BE2C (cell line): ENCODE results near the gene MYO5B.

Experiments used
- DNase-seq: peaks from one replicate; pipeline ENCODE4 v3.0.0-alpha.2; 2020
- H3K27me3 ChIP-seq: fragments of 250-450 bp; sonication (Bioruptor Pico); 2 replicates; pipeline ENCODE4 v1.5.1; 2020; ENCODE audit warnings: mild to moderate bottlenecking
- H3K36me3 ChIP-seq: fragments of 250-450 bp; sonication (Bioruptor Pico); 2 replicates; pipeline ENCODE4 v1.5.1; 2020; ENCODE audit warnings: mild to moderate bottlenecking
- H3K4me1 ChIP-seq: fragments of 250-450 bp; sonication (Bioruptor Pico); 2 replicates; pipeline ENCODE4 v1.5.1; 2020
- H3K4me3 ChIP-seq: 2 replicates; pipeline ENCODE4 v1.5.1; 2011; ENCODE audit warnings: low read depth, low read length
- H3K9me3 ChIP-seq: fragments of 250-450 bp; sonication (Bioruptor Pico); 2 replicates; pipeline ENCODE4 v1.5.1; 2020
- TF ChIP-seq, protein P1 (sequence below): IDR thresholded peaks from 2 replicates; pipeline ENCODE4 v1.5.1; 2012; ENCODE audit warnings: mild to moderate bottlenecking, low read depth, low read length

MYO5B gene

DNA sequence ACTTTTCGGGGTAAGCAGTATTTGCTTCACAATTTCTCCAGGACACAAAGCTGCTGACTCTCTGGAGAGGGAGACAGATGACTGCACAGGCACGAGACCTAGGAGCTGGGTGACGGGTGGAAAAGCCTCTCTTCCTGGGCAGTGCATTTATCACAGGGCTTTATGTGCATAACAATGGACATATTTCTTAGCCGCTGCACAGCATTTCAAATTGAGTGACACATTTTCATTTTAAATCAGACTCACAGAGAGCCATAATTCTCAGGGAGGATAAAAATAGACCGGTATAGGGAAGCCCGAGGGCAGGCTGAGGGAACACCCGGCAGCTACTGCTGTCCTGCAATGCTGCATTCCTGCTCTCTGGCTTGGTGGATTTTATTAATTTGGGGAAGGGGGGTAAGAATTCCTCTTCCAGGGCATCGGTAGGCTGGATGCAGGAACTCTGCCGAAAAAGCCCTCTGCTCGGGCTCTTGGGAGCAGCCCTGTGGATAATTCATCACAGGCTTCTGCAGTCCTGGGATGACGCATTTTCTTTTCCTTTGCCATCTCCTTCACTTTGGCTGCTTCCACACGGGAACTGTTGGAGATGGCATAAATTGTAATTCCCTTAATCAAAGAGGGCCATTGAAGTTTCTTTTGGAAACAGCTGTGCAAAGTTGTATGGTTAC lies 273.5 kb downstream of the MYO5B start:
- Histone ChIP-seq H3K9me3 (no peaks in the 10 kb centered on the region), H3K27me3 (no peaks in the 10 kb centered on the region), H3K36me3 (no peaks in the 10 kb centered on the region), H3K4me1 (no peaks in the 10 kb centered on the region), H3K4me3 (no peak overlapping the region)
- no peak for DNase-seq
- TF ChIP-seq, protein P1, sequence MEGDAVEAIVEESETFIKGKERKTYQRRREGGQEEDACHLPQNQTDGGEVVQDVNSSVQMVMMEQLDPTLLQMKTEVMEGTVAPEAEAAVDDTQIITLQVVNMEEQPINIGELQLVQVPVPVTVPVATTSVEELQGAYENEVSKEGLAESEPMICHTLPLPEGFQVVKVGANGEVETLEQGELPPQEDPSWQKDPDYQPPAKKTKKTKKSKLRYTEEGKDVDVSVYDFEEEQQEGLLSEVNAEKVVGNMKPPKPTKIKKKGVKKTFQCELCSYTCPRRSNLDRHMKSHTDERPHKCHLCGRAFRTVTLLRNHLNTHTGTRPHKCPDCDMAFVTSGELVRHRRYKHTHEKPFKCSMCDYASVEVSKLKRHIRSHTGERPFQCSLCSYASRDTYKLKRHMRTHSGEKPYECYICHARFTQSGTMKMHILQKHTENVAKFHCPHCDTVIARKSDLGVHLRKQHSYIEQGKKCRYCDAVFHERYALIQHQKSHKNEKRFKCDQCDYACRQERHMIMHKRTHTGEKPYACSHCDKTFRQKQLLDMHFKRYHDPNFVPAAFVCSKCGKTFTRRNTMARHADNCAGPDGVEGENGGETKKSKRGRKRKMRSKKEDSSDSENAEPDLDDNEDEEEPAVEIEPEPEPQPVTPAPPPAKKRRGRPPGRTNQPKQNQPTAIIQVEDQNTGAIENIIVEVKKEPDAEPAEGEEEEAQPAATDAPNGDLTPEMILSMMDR = no peak

DNA sequence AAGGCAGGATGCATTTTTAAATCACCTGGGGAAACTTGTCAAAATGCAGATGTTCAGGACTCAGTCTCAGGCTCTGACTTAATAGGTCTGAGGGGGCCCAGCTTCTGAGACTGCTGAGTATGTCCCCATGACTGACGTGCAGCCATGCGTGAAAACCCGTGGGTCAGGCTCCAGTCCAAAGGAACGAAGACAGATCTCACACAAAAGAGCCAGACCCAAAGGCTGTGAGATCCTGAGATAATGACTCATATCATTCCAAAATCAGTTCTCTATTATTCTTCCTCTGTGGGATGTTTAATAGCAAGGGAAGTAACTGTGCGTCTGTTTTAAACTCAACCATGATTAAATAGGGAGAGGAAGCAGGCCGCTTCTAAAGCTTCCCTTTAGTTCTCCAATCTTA lies 274.2 kb downstream of the MYO5B start:
- Histone ChIP-seq H3K4me1 (no peaks in the 10 kb centered on the region), H3K9me3 (no peaks in the 10 kb centered on the region), H3K36me3 (no peaks in the 10 kb centered on the region), H3K27me3 (no peaks in the 10 kb centered on the region), H3K4me3 (no peak overlapping the region)
- DNase-seq = peak; percentile 17
- TF ChIP-seq, protein P1 = no peak

DNA sequence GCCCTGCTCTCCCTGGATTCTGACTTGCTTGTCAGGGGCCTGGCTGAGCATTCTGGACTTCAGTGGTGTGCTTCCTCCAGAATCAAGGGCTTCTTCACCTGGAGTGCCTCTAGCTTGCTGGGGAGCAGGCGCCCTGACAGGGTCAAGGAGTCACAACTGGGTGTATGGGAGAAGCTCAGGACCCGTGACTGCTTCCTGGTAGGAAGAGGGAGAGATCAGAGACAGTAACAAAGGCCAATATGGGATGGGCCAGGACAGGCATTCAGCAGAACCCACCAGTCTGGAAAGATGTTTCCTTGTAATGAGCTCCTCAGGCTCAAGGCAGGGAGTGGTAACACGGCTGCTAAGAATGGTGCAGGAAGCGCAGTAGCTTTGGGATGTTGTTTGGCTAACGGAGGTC lies 277.2 kb downstream of the MYO5B start:
- TF ChIP-seq, protein P1 = no peak
- H3K36me3 ChIP-seq = no peaks in the 10 kb centered on the region
- no peaks in the 10 kb centered on the region for H3K27me3 ChIP-seq
- H3K9me3 ChIP-seq = no peaks in the 10 kb centered on the region
- H3K4me1 ChIP-seq = no peaks in the 10 kb centered on the region
- no peak overlapping the region for H3K4me3 ChIP-seq
- no peak for DNase-seq

GRCh38 chr18:49915352-49915751 lies 279.6 kb downstream of the MYO5B start:
- Histone ChIP-seq H3K4me1 (no peaks in the 10 kb centered on the region), H3K4me3 (no peak overlapping the region), H3K36me3 (no peaks in the 10 kb centered on the region), H3K9me3 (no peaks in the 10 kb centered on the region), H3K27me3 (no peaks in the 10 kb centered on the region)
- DNase-seq = no peak
- TF ChIP-seq, protein P1 = no peak

DNA sequence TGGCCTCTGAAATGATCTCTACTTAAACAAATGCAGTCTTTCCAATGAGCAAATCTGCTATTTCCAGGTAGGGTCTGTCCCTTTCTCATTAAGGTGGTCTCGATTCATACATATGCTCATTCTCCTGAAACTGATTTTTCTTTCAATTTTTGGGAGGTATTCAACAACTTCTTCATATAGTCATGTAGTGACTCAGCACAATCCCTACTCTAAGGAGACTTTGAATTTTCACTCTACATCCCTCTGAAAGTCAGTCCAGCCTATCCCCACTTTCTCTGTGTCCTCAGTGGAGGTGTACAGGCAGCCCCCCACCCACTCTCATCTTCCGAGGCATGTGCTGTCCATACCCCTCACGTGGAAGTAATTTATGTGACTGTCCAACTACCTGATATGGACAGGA lies 281.7 kb downstream of the MYO5B start:
- no peaks in the 10 kb centered on the region for H3K9me3 ChIP-seq
- no peaks in the 10 kb centered on the region for H3K36me3 ChIP-seq
- H3K4me1 ChIP-seq = no peaks in the 10 kb centered on the region
- H3K4me3 ChIP-seq = no peak overlapping the region
- no peaks in the 10 kb centered on the region for H3K27me3 ChIP-seq
- TF ChIP-seq, protein P1 = no peak
- no peak for DNase-seq

GRCh38 chr18:49911427-49911826 lies 283.5 kb downstream of the MYO5B start:
- no peaks in the 10 kb centered on the region for H3K27me3 ChIP-seq
- no peaks in the 10 kb centered on the region for H3K4me1 ChIP-seq
- no peaks in the 10 kb centered on the region for H3K9me3 ChIP-seq
- H3K36me3 ChIP-seq = no peaks in the 10 kb centered on the region
- TF ChIP-seq, protein P1 = no peak
- no peak overlapping the region for H3K4me3 ChIP-seq
- no peak for DNase-seq
